GM13977 (cell line): ENCODE data around the gene MEMO1.

Source experiments
- DNase-seq: peaks from one replicate; pipeline ENCODE4 v3.0.0; 2012; ENCODE audit warnings: low spot score
- CTCF ChIP-seq: IDR thresholded peaks from 2 replicates; pipeline ENCODE4 v1.5.1; 2012; ENCODE audit warnings: mild to moderate bottlenecking, control low read depth; ENCODE audit not compliant: insufficient read depth; ENCODE audit errors: extremely low read depth, missing control alignments
- in situ Hi-C: fragments of 300-500 bp; cut with MboI; formaldehyde crosslinking; loops from one replicate; pipeline ENCODE4 v1.12.0; 2022; ENCODE audit warnings: low sequenced_read_pairs, low pct_unique_long_range_greater_than_20kb, mixed read lengths, inconsistent platforms; ENCODE audit not compliant: unreplicated experiment

Gene MEMO1

GRCh38 chr2:31937741-31938140 is 73.1 kb downstream of the MEMO1 start:
- in situ Hi-C loops, result no loop called here
- no peak for TF ChIP-seq CTCF
- no peak for DNase-seq

DNA sequence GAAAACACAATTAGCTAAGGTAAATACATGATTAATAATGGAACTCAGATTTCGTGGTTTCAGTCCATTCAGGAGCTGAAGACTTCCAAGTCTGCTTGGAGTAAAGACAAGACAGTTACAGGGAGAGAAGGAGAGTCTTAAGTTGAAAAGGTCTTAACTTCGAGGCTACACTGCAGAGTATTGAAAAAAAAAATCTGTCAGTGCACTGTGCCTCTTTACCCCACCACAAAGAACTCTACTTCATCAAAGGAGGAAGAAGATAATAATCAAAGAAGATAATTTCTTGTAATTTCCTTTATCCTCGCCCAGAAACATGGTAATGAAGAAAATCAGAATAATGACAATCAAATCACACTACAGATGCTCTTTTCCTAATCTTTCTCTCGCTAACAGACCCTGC is 75.4 kb downstream of the MEMO1 start:
- in situ Hi-C loops, result no loop called here
- no peak for DNase-seq
- no peak for TF ChIP-seq CTCF

DNA sequence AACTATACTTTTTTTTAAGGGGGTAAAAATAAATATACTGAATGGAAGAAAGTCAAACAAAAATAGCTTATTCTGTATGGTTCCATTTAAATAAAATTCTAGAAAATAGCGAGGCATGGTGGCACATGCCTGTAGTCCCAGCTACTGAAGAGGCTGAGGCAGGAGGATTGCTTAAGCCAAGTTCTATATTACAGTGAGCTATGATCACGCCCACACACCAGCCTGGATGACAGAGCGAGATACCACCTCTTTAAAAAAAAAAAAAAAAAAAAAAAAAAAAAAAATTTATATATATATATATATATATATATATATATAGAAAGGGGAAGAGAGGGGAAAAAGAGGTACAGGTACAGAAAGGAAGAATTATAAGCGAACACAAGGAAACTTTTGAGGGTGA is 77.7 kb downstream of the MEMO1 start:
- no peak for TF ChIP-seq CTCF
- DNase-seq, result no peak
- in situ Hi-C loops, result no loop called here

GRCh38 chr2:31932589-31932988 is 78.2 kb downstream of the MEMO1 start:
- in situ Hi-C loops, result no loop called here
- no peak for TF ChIP-seq CTCF
- no peak for DNase-seq

- no peak for DNase-seq
- in situ Hi-C loops, result no loop called here
- no peak for TF ChIP-seq CTCF
Observed at GRCh38 chr2:31931916-31932315, 78.9 kb downstream of the MEMO1 start.

DNA sequence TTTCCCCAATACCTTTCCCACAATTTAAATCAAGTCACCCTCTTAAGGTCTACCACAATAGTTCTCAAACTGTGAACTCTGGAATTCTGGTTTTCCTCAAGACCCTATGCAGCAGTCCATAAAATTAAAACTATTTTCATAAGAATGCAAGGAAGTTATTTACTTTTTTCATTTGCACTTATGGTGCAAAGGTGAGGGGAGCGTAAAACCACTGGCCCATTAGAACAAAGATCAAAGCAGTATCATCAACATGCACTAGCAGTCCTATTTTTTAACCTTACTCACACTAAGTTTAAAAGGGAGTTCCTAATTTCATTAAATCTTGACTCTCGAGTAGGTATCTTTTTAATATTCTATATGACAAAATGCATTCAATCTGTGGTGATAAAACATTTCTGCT is 85.3 kb downstream of the MEMO1 start:
- no peak for DNase-seq
- no peak for TF ChIP-seq CTCF
- in situ Hi-C loops, result no loop called here

- TF ChIP-seq CTCF, result no peak
- no peak for DNase-seq
- in situ Hi-C loops, result no loop called here
Observed at GRCh38 chr2:31923662-31924061, 87.1 kb downstream of the MEMO1 start.
